AG10803 (cell line): ENCODE measurements around the gene TCIRG1.

Experiments
- DNase-seq: peaks from one replicate; pipeline ENCODE4 v3.0.0; 2010; ENCODE audit warnings: low read depth
- H3K4me3 ChIP-seq: 2 replicates; pipeline ENCODE4 v1.5.1; 2011; ENCODE audit warnings: mild to moderate bottlenecking, low read length, control low read depth
- CTCF ChIP-seq: conservative IDR thresholded peaks from 2 replicates; pipeline ENCODE4 v1.5.1; 2011; ENCODE audit warnings: mild to moderate bottlenecking, low read length, control low read depth, inconsistent platforms

The TCIRG1 gene

GRCh38 chr11:68076371-68077042, 37.7 kb downstream of the TCIRG1 start:
- no peak for DNase-seq
- no peak for TF ChIP-seq CTCF
- no peak overlapping the region for H3K4me3 ChIP-seq

- no peak overlapping the region for H3K4me3 ChIP-seq
- no peak for DNase-seq
- TF ChIP-seq CTCF = no peak
Observed at GRCh38 chr11:68077617-68078582, 39.1 kb downstream of the TCIRG1 start.

GRCh38 chr11:68080860-68081259, 42.0 kb downstream of the TCIRG1 start:
- TF ChIP-seq CTCF = no peak
- DNase-seq = no peak
- H3K4me3 ChIP-seq = no peak overlapping the region

- DNase-seq = no peak
- TF ChIP-seq CTCF = no peak
Observed at GRCh38 chr11:68081691-68082090, 42.9 kb downstream of the TCIRG1 start.

GRCh38 chr11:68082481-68082880, 43.7 kb downstream of the TCIRG1 start:
- no peak for DNase-seq
- no peak for TF ChIP-seq CTCF
- H3K4me3 ChIP-seq = no peak overlapping the region

More at GRCh38 chr11:68081691-68082090, 42.9 kb downstream of the TCIRG1 start:
- H3K4me3 ChIP-seq = no peak overlapping the region

- H3K4me3 ChIP-seq = no peak overlapping the region
- DNase-seq = no peak
- TF ChIP-seq CTCF = no peak
Observed at GRCh38 chr11:68083517-68083916, 44.7 kb downstream of the TCIRG1 start.
